ENCODE data around the gene LGALS9C.
"Not testable (repeated sequence)": the region's sequence is repeated elsewhere in the genome, so short reads cannot be mapped to it uniquely, and the experiment has no call there.

- not testable (repeated sequence) for TF ChIP-seq POLR2AphosphoS5 (IDR thresholded peaks at IDR 0.05; ENCODE audit: low read depth, low read length); CBX2 (IDR thresholded peaks at IDR 0.05; ENCODE audit: low read depth, low read length); CBX2 (CRISPR knock-in tag; IDR thresholded peaks at IDR 0.05; ENCODE audit: low read depth); TRIM22 (IDR thresholded peaks at IDR 0.05); IKZF4 (CRISPR knock-in tag; IDR thresholded peaks at IDR 0.05; ENCODE audit: borderline replicate concordance, low read depth, not compliant biosample characterization); FOXK1 (CRISPR knock-in tag; IDR thresholded peaks at IDR 0.05; ENCODE audit: borderline replicate concordance, low read depth); MYC (CRISPR knock-in tag; IDR thresholded peaks at IDR 0.05; ENCODE audit: borderline replicate concordance); AKNA (CRISPR knock-in tag; IDR thresholded peaks at IDR 0.05; ENCODE audit: borderline replicate concordance); ZNF292 (CRISPR knock-in tag; IDR thresholded peaks at IDR 0.05; ENCODE audit: borderline replicate concordance, low read depth); ZBTB4 (CRISPR knock-in tag; IDR thresholded peaks at IDR 0.05; ENCODE audit: borderline replicate concordance); ZNF569 (CRISPR knock-in tag; IDR thresholded peaks at IDR 0.05; ENCODE audit: borderline replicate concordance); UBTF (CRISPR knock-in tag; IDR thresholded peaks at IDR 0.05); HMGXB4 (CRISPR knock-in tag; IDR thresholded peaks at IDR 0.05; ENCODE audit: borderline replicate concordance in 1 of 2, low read depth in 1 of 2); NR3C1 (CRISPR knock-in tag; IDR thresholded peaks at IDR 0.05)
Measured at GRCh38 chr17:18439465-18439870, 37.1 kb upstream of the LGALS9C start.
